Measurements from ENCODE around the gene SLC25A42.

SLC25A42 gene

GRCh38 chr19:19137556-19138108, 73.8 kb downstream of the SLC25A42 start:
- TF ChIP-seq CTCF (IDR thresholded peaks at IDR 0.05), result no peak
- intact Hi-C loops (cut with DNase I; ENCODE audit: low total_unique reads), result loop anchor here (5.0 kb wide), 1 partner anchor 85 kb away; no protein-coding TSS in a partner anchor

GRCh38 chr19:19138109-19138981, 74.6 kb downstream of the SLC25A42 start, which contains the start of gene TMEM161A:
Gene TMEM161A (minus strand): TSS chr19:19138478. CDS start chr19:19138428, 50 bp downstream.
- H3K27me3 ChIP-seq, result no peaks in the 10 kb centered on the region
- peak within 1 kb of the TSS; percentile 79 to 82 for H3K4me3 ChIP-seq
- H3K27ac ChIP-seq, result peak within 1 kb of the TSS; percentile 78 to 84
- intact Hi-C loops (cut with DNase I; ENCODE audit: low total_unique reads), result loop anchor here (5.0 kb wide), 1 partner anchor 86 kb away; no protein-coding TSS in a partner anchor
- H3K9me3 ChIP-seq, result no peaks in the 10 kb centered on the region
- peaks cover 0 to 18% (median 8%) of the 10 kb centered on the region in 4 donors for H3K4me1 ChIP-seq
- DNase-seq, result peak; percentile 97 to 99
- TF ChIP-seq CTCF (IDR thresholded peaks at IDR 0.05), result peak in 1 of 2 experiments; percentile 7
- H3K36me3 ChIP-seq, result no peaks in the 10 kb centered on the region

More at GRCh38 chr19:19137556-19138108, 73.8 kb downstream of the SLC25A42 start:
- Histone ChIP-seq H3K4me1 (peaks cover 0 to 18% (median 8%) of the 10 kb centered on the region in 4 donors), H3K27ac (peak overlapping the region; percentile 78 to 84), H3K27me3 (no peaks in the 10 kb centered on the region), H3K4me3 (peak overlapping the region; percentile 79 to 82), H3K36me3 (peaks cover 3 to 4% (median 4%) of the 10 kb centered on the region in 3 donors), H3K9me3 (peaks cover 0 to 4% (median 0%) of the 10 kb centered on the region in 3 donors)
- DNase-seq, result no peak

GRCh38 chr19:19139876-19140229, 76.1 kb downstream of the SLC25A42 start:
- no peaks in the 10 kb centered on the region for H3K27me3 ChIP-seq
- H3K4me3 ChIP-seq, result no peak overlapping the region
- no peaks in the 10 kb centered on the region for H3K9me3 ChIP-seq
- no peaks in the 10 kb centered on the region for H3K36me3 ChIP-seq
- H3K27ac ChIP-seq, result no peak overlapping the region
- peaks cover 0 to 14% (median 8%) of the 10 kb centered on the region in 4 donors for H3K4me1 ChIP-seq
- intact Hi-C loops (cut with DNase I; ENCODE audit: low total_unique reads), result loop anchor here (5.0 kb wide), 1 partner anchor 88 kb away; no protein-coding TSS in a partner anchor
- no peak for TF ChIP-seq CTCF (IDR thresholded peaks at IDR 0.05)
- DNase-seq, result no peak

- no peak for TF ChIP-seq CTCF (IDR thresholded peaks at IDR 0.05)
- intact Hi-C loops (cut with DNase I; ENCODE audit: low total_unique reads), result no loop called here
- H3K9me3 ChIP-seq, result no peaks in the 10 kb centered on the region
- DNase-seq, result no peak
- H3K4me3 ChIP-seq, result no peak overlapping the region
- H3K4me1 ChIP-seq, result peaks cover 0 to 13% (median 8%) of the 10 kb centered on the region in 4 donors
- H3K36me3 ChIP-seq, result no peaks in the 10 kb centered on the region
- H3K27me3 ChIP-seq, result no peaks in the 10 kb centered on the region
- no peak overlapping the region for H3K27ac ChIP-seq
Observed at GRCh38 chr19:19140476-19140875, 76.7 kb downstream of the SLC25A42 start.

- Histone ChIP-seq H3K4me3 (no peak overlapping the region), H3K27ac (no peak overlapping the region), H3K9me3 (no peaks in the 10 kb centered on the region), H3K27me3 (no peaks in the 10 kb centered on the region), H3K4me1 (peaks cover 0 to 16% (median 13%) of the 10 kb centered on the region in 4 donors), H3K36me3 (peaks cover 0 to 11% (median 0%) of the 10 kb centered on the region in 3 donors)
- no peak for DNase-seq
- intact Hi-C loops (cut with DNase I; ENCODE audit: low total_unique reads), result no loop called here
- no peak for TF ChIP-seq CTCF (IDR thresholded peaks at IDR 0.05)
Observed at GRCh38 chr19:19142347-19142746, 78.6 kb downstream of the SLC25A42 start.
